GM06990 (cell line): ENCODE measurements around the gene GAB3.
"Not testable (repeated sequence)": the region's sequence is repeated elsewhere in the genome, so short reads cannot be mapped to it uniquely, and the experiment has no call there.

Experiments
- DNase-seq: peaks from one replicate; pipeline ENCODE4 v3.0.0-alpha.2; 2011; ENCODE audit not compliant: insufficient read length; ENCODE audit errors: extremely low read depth
- H3K27me3 ChIP-seq: replicated peaks from 2 replicates; pipeline ENCODE4 v1.6.0; 2011; ENCODE audit warnings: low read length; ENCODE audit not compliant: control insufficient read depth, insufficient read depth
- H3K36me3 ChIP-seq: 2 replicates; pipeline ENCODE4 v1.5.1; 2011; ENCODE audit warnings: low read length; ENCODE audit not compliant: control insufficient read depth, insufficient read depth
- H3K4me3 ChIP-seq: replicated peaks from 2 replicates; pipeline ENCODE4 v1.5.1; 2011; ENCODE audit warnings: low read depth, mild to moderate bottlenecking, control low read depth, low read length
- CTCF ChIP-seq: IDR thresholded peaks from 2 replicates; pipeline ENCODE4 v1.5.1; 2011; ENCODE audit warnings: low read length, control low read depth, mild to moderate bottlenecking, inconsistent platforms; ENCODE audit not compliant: insufficient read depth, poor library complexity, severe bottlenecking

GAB3 gene

GRCh38 chrX:154652311-154653047 lies 98.4 kb downstream of the GAB3 start:
- no peak for TF ChIP-seq CTCF
- no peak for DNase-seq
- H3K36me3 ChIP-seq: no peaks in the 10 kb centered on the region
- no peak overlapping the region for H3K4me3 ChIP-seq
- no peaks in the 10 kb centered on the region for H3K27me3 ChIP-seq

- H3K27me3 ChIP-seq: no peaks in the 10 kb centered on the region
- TF ChIP-seq CTCF: no peak
- no peak for DNase-seq
Measured at GRCh38 chrX:154650221-154650510, 100.7 kb downstream of the GAB3 start.

GRCh38 chrX:154649503-154650220 lies 101.2 kb downstream of the GAB3 start:
- Histone ChIP-seq H3K27me3 (no peaks in the 10 kb centered on the region), H3K36me3 (no peaks in the 10 kb centered on the region), H3K4me3 (no peak overlapping the region)
- no peak for DNase-seq
- no peak for TF ChIP-seq CTCF

More at GRCh38 chrX:154650221-154650510, 100.7 kb downstream of the GAB3 start:
- no peaks in the 10 kb centered on the region for H3K36me3 ChIP-seq
- H3K4me3 ChIP-seq: no peak overlapping the region

GRCh38 chrX:154648931-154649330 lies 101.9 kb downstream of the GAB3 start:
- DNase-seq: no peak
- Histone ChIP-seq H3K27me3 (no peaks in the 10 kb centered on the region), H3K36me3 (no peaks in the 10 kb centered on the region), H3K4me3 (no peak overlapping the region)
- no peak for TF ChIP-seq CTCF

GRCh38 chrX:154645745-154646378 lies 105.0 kb downstream of the GAB3 start:
- not testable (repeated sequence) for H3K27me3 ChIP-seq, H3K4me3 ChIP-seq, H3K36me3 ChIP-seq, DNase-seq

GRCh38 chrX:154643708-154644107 lies 107.2 kb downstream of the GAB3 start:
- H3K36me3 ChIP-seq, H3K27me3 ChIP-seq, H3K4me3 ChIP-seq, DNase-seq: not testable (repeated sequence)

- not testable (repeated sequence) for H3K27me3 ChIP-seq, H3K36me3 ChIP-seq, H3K4me3 ChIP-seq, DNase-seq
Measured at GRCh38 chrX:154641740-154642139, 109.1 kb downstream of the GAB3 start.

GRCh38 chrX:154633661-154634060 lies 117.2 kb downstream of the GAB3 start:
- H3K27me3 ChIP-seq, H3K4me3 ChIP-seq, H3K36me3 ChIP-seq, DNase-seq: not testable (repeated sequence)

- not testable (repeated sequence) for DNase-seq, H3K36me3 ChIP-seq, H3K27me3 ChIP-seq, H3K4me3 ChIP-seq
Measured at GRCh38 chrX:154630949-154631348, 119.9 kb downstream of the GAB3 start.

- H3K36me3 ChIP-seq, H3K27me3 ChIP-seq, H3K4me3 ChIP-seq, DNase-seq: not testable (repeated sequence)
Measured at GRCh38 chrX:154628960-154629359, 121.9 kb downstream of the GAB3 start.
